ENCODE results near the gene CCDC13. TPM values are rescaled to one million over a fixed set of nuclear protein-coding genes. Genes with fewer than 3 reads are reported as not detected.

Gene CCDC13
- total RNA-seq, 2 donors from 2014 or later = 1.4 to 2.7 TPM

- no peak for DNase-seq (ENCODE audit: low spot score)
- intact Hi-C loops (cut with DNase I) = no loop called here
Observed at GRCh38 chr3:42801048-42801620, 28.1 kb upstream of the CCDC13 start.

GRCh38 chr3:42800251-42800650, 27.2 kb upstream of the CCDC13 start:
- intact Hi-C loops (cut with DNase I) = no loop called here
- no peak for DNase-seq (ENCODE audit: low spot score)

GRCh38 chr3:42799376-42799775, 26.3 kb upstream of the CCDC13 start:
- intact Hi-C loops (cut with DNase I) = no loop called here
- DNase-seq (ENCODE audit: low spot score) = no peak

- no peak for DNase-seq (ENCODE audit: low spot score)
- intact Hi-C loops (cut with DNase I) = no loop called here
Observed at GRCh38 chr3:42796332-42796885, 23.4 kb upstream of the CCDC13 start.

- intact Hi-C loops (cut with DNase I) = no loop called here
- no peak for DNase-seq (ENCODE audit: low spot score)
Observed at GRCh38 chr3:42795621-42796181, 22.6 kb upstream of the CCDC13 start.

DNA sequence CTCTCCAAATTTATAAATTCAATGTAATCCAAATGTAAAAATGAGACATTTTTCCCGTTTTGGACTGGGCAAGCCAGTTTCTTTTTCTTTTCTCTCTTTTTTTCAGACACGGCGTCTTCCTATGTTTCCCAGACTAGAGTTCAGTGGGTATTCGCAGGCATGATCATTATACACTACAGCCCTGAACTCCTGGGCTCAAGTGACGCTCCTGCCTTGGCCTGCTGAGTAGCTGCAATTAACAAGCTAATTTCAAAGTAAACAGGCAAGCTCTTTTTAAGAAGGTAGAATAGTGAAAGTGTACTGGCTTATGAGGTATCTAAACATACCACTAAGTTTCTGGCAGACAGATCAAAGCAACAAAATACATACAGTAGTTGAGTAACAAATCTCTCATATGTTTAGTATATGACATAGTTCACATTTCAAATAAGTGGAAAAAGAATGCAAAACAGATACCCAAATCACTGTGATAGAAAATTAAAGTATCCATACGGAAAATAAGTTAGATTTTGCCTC, 17.7 kb upstream of the CCDC13 start:
- intact Hi-C loops (cut with DNase I) = no loop called here

DNA sequence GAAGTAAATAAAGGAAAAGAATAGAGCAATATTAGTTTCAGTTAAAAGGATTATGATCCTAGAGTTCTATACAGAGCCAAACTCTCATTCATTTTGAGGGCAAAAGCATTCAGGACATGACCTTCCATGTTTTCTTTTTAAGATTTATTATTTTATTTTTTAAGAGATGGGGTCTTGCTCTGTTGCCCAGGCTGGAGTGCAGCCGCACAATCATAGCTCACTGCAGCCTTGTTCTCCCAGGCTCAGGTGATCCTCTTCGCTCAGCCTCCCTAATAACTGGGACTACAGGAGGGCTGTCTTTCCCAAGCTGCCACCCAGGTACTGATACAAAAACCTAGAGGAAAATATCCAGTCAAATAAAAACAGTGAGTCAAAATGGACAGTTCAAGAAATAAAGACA, 13.6 kb upstream of the CCDC13 start:
- intact Hi-C loops (cut with DNase I) = loop anchor here in 1 of 2 donors (10.0 kb wide), 1 partner anchor 88 kb away; the partner anchor contains the start of gene CYP8B1

More for the DNA sequence above, 17.7 kb upstream of the CCDC13 start:
- no peak for DNase-seq (ENCODE audit: low spot score)

GRCh38 chr3:42786212-42786611, 13.2 kb upstream of the CCDC13 start:
- intact Hi-C loops (cut with DNase I) = loop anchor here in 1 of 2 donors (10.0 kb wide), 1 partner anchor 89 kb away; the partner anchor contains the start of gene CYP8B1
- DNase-seq (ENCODE audit: low spot score) = no peak

More for the DNA sequence above, 13.6 kb upstream of the CCDC13 start:
- no peak for DNase-seq (ENCODE audit: low spot score)

DNA sequence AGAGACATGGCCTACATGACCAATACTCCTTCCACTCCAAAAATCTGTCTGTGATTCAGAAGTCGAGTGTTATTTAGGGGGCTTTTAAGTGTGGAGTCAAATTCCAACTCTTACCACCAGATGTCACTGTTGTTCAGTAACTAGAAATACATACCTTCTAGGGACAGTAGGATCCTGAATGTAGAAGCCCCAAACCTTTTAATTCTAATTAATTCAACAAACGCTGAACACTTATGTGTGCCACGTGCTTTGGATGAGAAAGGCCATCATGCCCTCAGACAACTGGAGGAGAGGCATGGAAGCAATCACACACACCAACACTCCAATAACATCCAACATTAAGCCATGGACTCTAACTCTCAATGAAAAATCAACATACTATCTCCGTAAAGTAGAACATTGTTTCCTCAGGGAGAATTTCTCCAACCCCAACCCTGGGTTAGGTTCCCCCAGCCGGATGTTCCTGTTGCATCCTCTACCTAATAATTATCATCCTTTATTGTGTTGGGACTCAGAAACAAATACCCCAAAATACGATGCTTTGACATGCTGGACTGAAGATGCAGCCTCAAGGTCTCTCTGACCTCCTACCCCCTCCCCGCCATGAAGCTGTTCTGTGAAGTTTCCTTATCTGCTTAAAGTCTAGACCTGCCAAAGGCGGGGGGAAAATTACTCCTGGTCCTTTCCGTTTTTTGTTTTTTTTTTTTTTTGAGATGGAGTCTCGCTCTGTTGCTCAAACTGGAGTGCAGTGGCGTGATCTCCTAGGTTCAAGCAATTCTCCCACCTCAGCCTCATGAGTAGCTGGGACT, 8.0 kb upstream of the CCDC13 start:
- intact Hi-C loops (cut with DNase I) = loop anchor here (5.0 to 10.0 kb wide), 3 partner anchors 56 to 101 kb away; partner anchors contain the start of gene CYP8B1 (in 1 of the 2)

DNA sequence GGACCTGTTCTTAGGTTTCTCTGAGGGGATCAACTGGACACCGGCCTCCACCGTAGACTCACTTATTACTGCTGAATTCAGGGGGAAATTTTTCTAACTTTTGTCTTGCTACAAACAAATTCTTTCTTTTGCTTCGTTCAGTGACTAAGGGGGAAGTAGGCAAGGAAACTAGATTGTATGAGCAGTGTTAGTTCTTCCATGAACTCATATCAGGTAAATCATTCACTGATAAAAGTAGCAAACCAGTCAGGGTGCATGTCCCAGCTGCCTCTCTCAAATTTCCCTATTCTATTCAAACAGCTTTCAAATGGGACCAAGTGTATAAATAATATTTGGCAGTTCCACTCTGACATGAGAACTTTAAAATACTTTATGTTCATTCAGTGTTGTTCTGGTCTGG, 7.3 kb upstream of the CCDC13 start:
- intact Hi-C loops (cut with DNase I) = loop anchor here (5.0 to 10.0 kb wide), 3 partner anchors 57 to 102 kb away; partner anchors contain the start of gene CYP8B1 (in 1 of the 2)
- no peak for DNase-seq (ENCODE audit: low spot score)

More for the DNA sequence above, 8.0 kb upstream of the CCDC13 start:
- DNase-seq (ENCODE audit: low spot score) = no peak

DNA sequence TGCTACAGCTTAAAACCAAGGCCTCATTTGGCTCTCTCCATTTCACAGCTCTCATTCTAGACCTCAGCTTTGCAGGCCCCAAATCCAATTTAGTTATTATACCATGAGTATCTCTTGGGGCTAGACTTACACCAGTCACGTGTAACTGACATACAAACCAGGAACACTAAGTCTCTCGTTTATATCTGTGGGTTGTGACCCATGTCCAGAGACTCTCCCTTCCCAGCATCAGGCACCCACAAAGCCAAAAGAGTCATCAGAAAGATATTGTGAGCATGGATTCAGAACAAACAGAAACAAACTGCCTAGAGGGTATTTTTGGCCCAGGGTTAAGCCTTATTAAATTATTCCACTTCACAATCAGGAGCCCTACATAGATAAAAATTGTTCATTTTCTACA, 5.6 kb upstream of the CCDC13 start:
- intact Hi-C loops (cut with DNase I) = no loop called here
- no peak for DNase-seq (ENCODE audit: low spot score)

DNA sequence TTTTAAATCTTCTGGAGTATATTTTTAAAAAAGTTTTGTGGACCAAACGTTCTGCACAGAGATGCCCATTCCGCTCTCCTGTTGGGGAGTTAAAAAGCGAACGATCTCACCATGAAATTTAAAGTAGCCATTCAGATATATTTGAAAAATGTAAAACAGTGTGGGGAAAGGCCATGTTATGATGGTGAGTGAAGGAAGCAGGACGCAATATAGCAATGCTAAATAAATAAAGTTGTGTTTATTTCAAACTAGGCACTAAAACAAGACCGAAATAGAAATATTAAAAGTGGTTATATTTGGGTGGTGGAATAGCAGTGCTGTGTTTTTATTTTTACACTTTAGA, 327 bp upstream of the CCDC13 start:
- intact Hi-C loops (cut with DNase I) = no loop called here
- DNase-seq (ENCODE audit: low spot score) = no peak

- DNase-seq (ENCODE audit: low spot score) = no peak
- intact Hi-C loops (cut with DNase I) = no loop called here
Observed at GRCh38 chr3:42771271-42771670, 1.8 kb downstream of the CCDC13 start.

DNA sequence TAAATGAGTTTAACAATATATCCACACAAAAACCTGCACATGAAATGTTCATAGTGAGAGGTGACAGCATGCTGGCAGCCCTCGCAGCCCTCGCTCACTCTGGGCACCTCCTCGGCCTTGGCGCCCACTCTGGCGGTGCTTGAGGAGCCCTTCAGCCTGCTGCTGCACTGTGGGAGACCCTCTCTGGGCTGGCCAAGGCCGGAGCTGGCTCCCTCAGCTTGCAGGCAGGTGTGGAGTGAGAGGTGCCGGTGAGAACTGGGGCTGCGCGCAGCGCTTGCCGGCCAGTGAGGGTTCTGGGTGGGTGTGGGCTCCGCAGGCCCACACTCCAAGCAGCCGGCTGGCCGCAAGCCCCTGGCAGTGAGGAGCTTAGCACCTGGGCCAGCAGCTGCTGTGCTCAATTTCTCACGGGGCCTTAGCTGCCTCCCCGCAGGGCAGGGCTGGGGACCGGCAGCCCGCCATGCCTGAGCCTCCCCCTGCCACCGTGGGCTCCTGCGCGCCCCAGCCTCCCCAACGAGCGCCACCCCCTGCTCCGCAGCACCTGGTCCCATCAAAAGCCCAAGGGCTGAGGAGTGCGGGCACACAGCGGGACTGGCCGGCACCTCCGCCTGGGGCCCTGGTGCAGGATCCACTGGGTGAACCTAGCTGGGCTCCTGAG, 3.4 kb downstream of the CCDC13 start:
- intact Hi-C loops (cut with DNase I) = no loop called here
- no peak for DNase-seq (ENCODE audit: low spot score)

- intact Hi-C loops (cut with DNase I) = no loop called here
- DNase-seq (ENCODE audit: low spot score) = no peak
Observed at GRCh38 chr3:42764561-42765295, 8.3 kb downstream of the CCDC13 start.

GRCh38 chr3:42764115-42764514, 8.9 kb downstream of the CCDC13 start:
- DNase-seq (ENCODE audit: low spot score) = no peak
- intact Hi-C loops (cut with DNase I) = no loop called here

- intact Hi-C loops (cut with DNase I) = no loop called here
- DNase-seq (ENCODE audit: low spot score) = no peak
Observed at GRCh38 chr3:42763021-42763420, 10.0 kb downstream of the CCDC13 start.

- no peak for DNase-seq (ENCODE audit: low spot score)
- intact Hi-C loops (cut with DNase I) = no loop called here
Observed at GRCh38 chr3:42762046-42762724, 10.9 kb downstream of the CCDC13 start.
